ENCODE data around the gene DFFB.
"Not testable (repeated sequence)": the region's sequence is repeated elsewhere in the genome, so short reads cannot be mapped to it uniquely, and the experiment has no call there.

DFFB gene

GRCh38 chr1:3911981-3912808 lies 54.9 kb downstream of the DFFB start:
- no peak for DNase-seq

- DNase-seq: no peak
These were observed 55.8 kb downstream of the DFFB start for GRCh38 chr1:3912809-3913685.

GRCh38 chr1:3914331-3914851 lies 57.1 kb downstream of the DFFB start:
- DNase-seq: no peak

- DNase-seq: no peak
These were observed 57.6 kb downstream of the DFFB start for GRCh38 chr1:3914911-3915310.

- DNase-seq: no peak
These were observed 58.4 kb downstream of the DFFB start for GRCh38 chr1:3915551-3916121.

- no peak for DNase-seq
These were observed 60.5 kb downstream of the DFFB start for GRCh38 chr1:3917761-3918160.

- DNase-seq: not testable (repeated sequence)
These were observed 61.1 kb downstream of the DFFB start for GRCh38 chr1:3918359-3918758.

GRCh38 chr1:3918966-3919611 lies 61.8 kb downstream of the DFFB start:
- no peak for DNase-seq

GRCh38 chr1:3919706-3920105 lies 62.4 kb downstream of the DFFB start:
- no peak for DNase-seq

- no peak for DNase-seq
These were observed 64.5 kb downstream of the DFFB start for GRCh38 chr1:3921765-3922164.

GRCh38 chr1:3922201-3922725 lies 65.0 kb downstream of the DFFB start:
- no peak for DNase-seq

- no peak for DNase-seq
These were observed 65.6 kb downstream of the DFFB start for GRCh38 chr1:3922851-3923250.

- no peak for DNase-seq
These were observed 66.3 kb downstream of the DFFB start for GRCh38 chr1:3923378-3924185.

GRCh38 chr1:3924186-3924824 lies 67.0 kb downstream of the DFFB start:
- no peak for DNase-seq

- no peak for DNase-seq
These were observed 67.5 kb downstream of the DFFB start for GRCh38 chr1:3924825-3925220.

GRCh38 chr1:3925256-3925655 lies 68.0 kb downstream of the DFFB start:
- DNase-seq: no peak

GRCh38 chr1:3925762-3926161 lies 68.5 kb downstream of the DFFB start:
- no peak for DNase-seq

GRCh38 chr1:3926956-3927355 lies 69.7 kb downstream of the DFFB start:
- DNase-seq: no peak

GRCh38 chr1:3928586-3928985 lies 71.3 kb downstream of the DFFB start:
- DNase-seq: no peak

- no peak for DNase-seq
These were observed 71.8 kb downstream of the DFFB start for GRCh38 chr1:3929126-3929525.

All from right hindlimb (tissue), 1 donor.